Lung (tissue), 12 donors: Measurements from ENCODE around the gene ELL. TPM values are rescaled to one million over a fixed set of nuclear protein-coding genes. Genes with fewer than 3 reads are reported as not detected.

Experiments used
- ATAC-seq: fragments of 200-7000 bp; cut with Tn5 transposase; one replicate; pipeline ENCODE4 v1.9.1; 2020; ENCODE audit warnings: moderate number of reproducible peaks; ENCODE audit not compliant: insufficient read depth, low FRiP score
- DNase-seq, 3 donors: peaks; one replicate each; pipeline ENCODE4 v3.0.0-alpha.2; 2013 to 2017
- H3K27ac ChIP-seq, 2 donors: one replicate each; pipeline ENCODE4 v1.5.1; 2013; ENCODE audit warnings: mild to moderate bottlenecking in 2 of 2, moderate library complexity in 2 of 2, control low read depth in 1 of 2, inconsistent platforms in 1 of 2, low read depth in 1 of 2, low read length in 1 of 2
- H3K27me3 ChIP-seq, 3 donors: one replicate each; pipeline ENCODE4 v1.5.1; 2013; ENCODE audit warnings: low read length in 2 of 3; ENCODE audit not compliant: control insufficient read depth in 3 of 3, insufficient read depth in 3 of 3
- H3K36me3 ChIP-seq, 4 donors: one replicate each; pipeline ENCODE4 v1.5.1; 2013; ENCODE audit warnings: low read length in 4 of 4, mild to moderate bottlenecking in 1 of 4, moderate library complexity in 1 of 4; ENCODE audit not compliant: control insufficient read depth in 4 of 4, insufficient read depth in 4 of 4
- H3K4me1 ChIP-seq, 5 donors: one replicate each; pipeline ENCODE4 v1.5.1; 2013; ENCODE audit warnings: low read length in 5 of 5, mild to moderate bottlenecking in 2 of 5, moderate library complexity in 1 of 5; ENCODE audit not compliant: control insufficient read depth in 5 of 5, insufficient read depth in 5 of 5
- H3K4me3 ChIP-seq: one replicate; pipeline ENCODE4 v1.5.1; 2013; ENCODE audit warnings: mild to moderate bottlenecking, control low read depth, moderate library complexity
- H3K9ac ChIP-seq, 2 donors: one replicate each; pipeline ENCODE4 v1.5.1; 2013; ENCODE audit warnings: low read length in 2 of 2, control low read depth in 1 of 2; ENCODE audit not compliant: insufficient read depth in 1 of 2
- H3K9me3 ChIP-seq, 4 donors: one replicate each; pipeline ENCODE4 v1.5.1; 2013; ENCODE audit warnings: low read length in 3 of 4, mild to moderate bottlenecking in 1 of 4, moderate library complexity in 1 of 4; ENCODE audit not compliant: control insufficient read depth in 4 of 4, insufficient read depth in 3 of 4
- WGBS, 2 donors: extraction: QIAGEN DNeasy Blood & Tissue Kit; methylation state at CpG; one replicate each; pipeline ENCODE4 v1.1.7; 2013; 5-methylcytosine and 5-hydroxymethylcytosine counted together
- polyA plus RNA-seq, 2 donors: library from polyadenylated mRNA; stranded (reverse); fragments of 200-250 nt; gene quantifications; one replicate each; pipeline ENCODE4 v1.2.1, GENCODE V29; 2013
- total RNA-seq, 2 donors: library from RNA; depleted of rRNA in 1 of 2; stranded (reverse); fragments of >200 nt in 1 of 2; gene quantifications; one replicate each; pipeline ENCODE4 v1.2.1, GENCODE V29; 2014 to 2021
- TF ChIP-seq, protein P1 (sequence below): IDR thresholded peaks from 2 replicates; pipeline ENCODE4 v1.5.1; 2012; ENCODE audit warnings: mild to moderate bottlenecking; ENCODE audit errors: control extremely low read depth, extremely low read depth
- donor health status: control.
- donor health status: control.
- donor health status: Bipolar disorder and iron deficiency.
- donor health status: healthy.
- donor health status: DM: yes; HTN: yes; CAD: no.

Gene ELL
- total and polyA plus RNA-seq, 4 donors: 9.3 to 26.8 (median 20.7) TPM

DNA sequence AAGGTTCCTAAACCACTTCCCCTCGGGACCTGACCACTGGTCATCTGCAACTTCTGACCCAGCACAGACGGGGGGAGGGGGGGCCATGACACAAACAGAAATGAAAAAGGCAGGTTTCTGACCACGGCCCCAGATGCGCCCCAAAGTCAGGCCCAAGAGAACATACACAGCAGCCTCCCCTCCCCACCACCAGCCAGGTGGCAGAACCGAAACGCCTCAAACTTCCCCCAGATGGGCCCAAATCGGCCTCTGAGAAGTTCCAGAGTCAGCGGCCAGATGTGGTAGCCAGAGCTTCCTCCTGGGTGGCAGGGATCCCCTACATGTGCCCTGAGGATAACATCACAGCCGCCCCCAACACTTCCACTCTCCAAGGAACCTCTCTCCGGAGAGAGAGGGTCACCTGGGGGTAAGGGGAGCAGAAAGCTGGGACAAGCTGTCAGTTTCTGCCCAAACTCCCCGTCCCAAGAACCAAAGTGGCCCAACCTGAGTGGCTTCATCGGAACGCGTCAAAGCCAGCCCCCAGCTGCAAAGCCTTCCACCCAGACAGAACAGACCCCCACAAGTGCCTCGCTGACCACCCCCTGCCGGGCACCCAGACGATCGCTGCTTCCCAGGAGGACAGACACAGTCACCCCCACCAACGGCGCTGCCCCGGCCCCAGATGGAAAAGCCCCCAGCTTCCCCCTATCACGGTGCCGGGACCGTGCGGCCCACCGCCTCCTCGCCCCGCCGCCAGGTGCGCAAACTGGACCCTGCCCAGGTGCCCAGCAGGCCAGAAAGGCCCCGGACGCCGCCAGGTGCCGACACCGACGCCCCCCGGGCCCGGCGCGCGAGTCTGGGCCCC lies 800 bp downstream of the ELL start:
- WGBS, 2 donors: 0% methylated on average over 36 to 41 of the region's 41 CpGs
- Histone ChIP-seq H3K9me3 (no peaks in the 10 kb centered on the region), H3K4me3 (peak overlapping the region; percentile 94), H3K4me1 (peaks cover 0 to 14% (median 8%) of the 10 kb centered on the region in 5 donors), H3K36me3 (no peaks in the 10 kb centered on the region), H3K27ac (peak overlapping the region; percentile 97 to 99), H3K9ac (peak overlapping the region in 1 of 2 donors; percentile 84), H3K27me3 (no peaks in the 10 kb centered on the region)
- peak in 2 of 3 donors; percentile 47 to 61 for DNase-seq
- TF ChIP-seq, protein P1, sequence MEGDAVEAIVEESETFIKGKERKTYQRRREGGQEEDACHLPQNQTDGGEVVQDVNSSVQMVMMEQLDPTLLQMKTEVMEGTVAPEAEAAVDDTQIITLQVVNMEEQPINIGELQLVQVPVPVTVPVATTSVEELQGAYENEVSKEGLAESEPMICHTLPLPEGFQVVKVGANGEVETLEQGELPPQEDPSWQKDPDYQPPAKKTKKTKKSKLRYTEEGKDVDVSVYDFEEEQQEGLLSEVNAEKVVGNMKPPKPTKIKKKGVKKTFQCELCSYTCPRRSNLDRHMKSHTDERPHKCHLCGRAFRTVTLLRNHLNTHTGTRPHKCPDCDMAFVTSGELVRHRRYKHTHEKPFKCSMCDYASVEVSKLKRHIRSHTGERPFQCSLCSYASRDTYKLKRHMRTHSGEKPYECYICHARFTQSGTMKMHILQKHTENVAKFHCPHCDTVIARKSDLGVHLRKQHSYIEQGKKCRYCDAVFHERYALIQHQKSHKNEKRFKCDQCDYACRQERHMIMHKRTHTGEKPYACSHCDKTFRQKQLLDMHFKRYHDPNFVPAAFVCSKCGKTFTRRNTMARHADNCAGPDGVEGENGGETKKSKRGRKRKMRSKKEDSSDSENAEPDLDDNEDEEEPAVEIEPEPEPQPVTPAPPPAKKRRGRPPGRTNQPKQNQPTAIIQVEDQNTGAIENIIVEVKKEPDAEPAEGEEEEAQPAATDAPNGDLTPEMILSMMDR: no peak
- no peak for ATAC-seq

GRCh38 chr19:18519962-18520847 lies 1.7 kb downstream of the ELL start:
- peak overlapping the region in 1 of 2 donors; percentile 84 for H3K9ac ChIP-seq
- no peaks in the 10 kb centered on the region for H3K36me3 ChIP-seq
- H3K27me3 ChIP-seq: no peaks in the 10 kb centered on the region
- H3K9me3 ChIP-seq: no peaks in the 10 kb centered on the region
- peaks cover 3 to 21% (median 12%) of the 10 kb centered on the region in 5 donors for H3K4me1 ChIP-seq
- peak overlapping the region; percentile 94 for H3K4me3 ChIP-seq
- DNase-seq (peak; percentile 67 to 78 (median 73)), ATAC-seq (no peak)
- peak overlapping the region; percentile 97 to 99 for H3K27ac ChIP-seq
- TF ChIP-seq, protein P1: peak; percentile 55
- 10 to 16% methylated on average over 19 to 22 of the region's 22 CpGs for WGBS, 2 donors

DNA sequence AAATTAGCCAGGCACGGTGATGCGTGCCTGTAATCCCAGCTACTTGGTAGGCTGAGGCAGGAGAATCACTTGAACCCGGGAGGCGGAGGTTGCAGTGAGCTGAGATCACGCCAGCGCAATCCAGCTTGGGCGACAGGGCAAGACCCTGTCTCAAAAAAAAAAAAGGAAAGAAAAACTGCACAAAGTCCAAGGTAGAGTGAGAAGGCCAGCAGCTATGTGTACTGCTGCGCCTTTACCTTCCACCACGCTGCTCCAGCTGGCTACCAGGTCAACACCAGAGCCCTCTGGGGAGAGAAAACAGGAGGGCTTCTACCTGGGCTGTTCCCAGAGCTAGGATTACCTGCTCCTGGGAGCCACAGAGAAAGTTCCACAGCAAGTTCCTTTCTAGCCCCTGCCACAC lies 3.2 kb downstream of the ELL start:
- Histone ChIP-seq H3K27ac (peak overlapping the region in 1 of 2 donors; percentile 62), H3K9ac (no peak overlapping the region), H3K4me1 (peaks cover 11 to 30% (median 15%) of the 10 kb centered on the region in 5 donors)

More for the DNA sequence above, 3.2 kb downstream of the ELL start:
- H3K36me3 ChIP-seq: no peaks in the 10 kb centered on the region
- H3K9me3 ChIP-seq: no peaks in the 10 kb centered on the region
- ATAC-seq: no peak
- TF ChIP-seq, protein P1: no peak
- no peaks in the 10 kb centered on the region for H3K27me3 ChIP-seq
- no peak overlapping the region for H3K4me3 ChIP-seq
- 97% methylated on average over 9 of the region's 9 CpGs for WGBS, 2 donors
- DNase-seq: no peak
